Measurements from ENCODE around the gene PRSS50.

The PRSS50 gene

DNA sequence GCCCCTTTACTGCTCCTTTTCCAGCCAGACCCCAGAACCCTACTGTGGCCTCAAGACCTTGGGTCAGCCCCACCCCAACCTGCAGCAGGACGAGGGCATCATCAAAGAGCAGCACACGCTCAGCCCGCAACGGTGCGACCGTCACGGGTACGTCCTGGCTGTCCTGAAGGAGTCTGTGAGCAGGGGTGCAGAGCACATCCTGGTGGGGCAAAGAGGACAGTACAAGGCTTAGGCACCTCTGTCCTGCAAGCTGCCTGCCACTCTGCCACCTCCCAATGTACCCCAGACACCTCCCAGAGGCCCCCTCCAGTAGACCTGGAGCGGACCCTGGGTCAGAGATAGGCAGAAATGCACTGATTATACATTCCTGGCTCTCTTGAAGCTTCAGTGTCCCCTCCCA lies 32.2 kb downstream of the PRSS50 start:
- Histone ChIP-seq H3K4me3 (no peak overlapping the region), H3K27ac (no peak overlapping the region)
- TF ChIP-seq CTCF (IDR thresholded peaks at IDR 0.05): no peak
- no peak for DNase-seq (ENCODE audit: low spot score)

- DNase-seq (ENCODE audit: low spot score): no peak
- no peak overlapping the region for H3K4me3 ChIP-seq
- no peak for TF ChIP-seq CTCF (IDR thresholded peaks at IDR 0.05)
- H3K27ac ChIP-seq: no peak overlapping the region
Observed at GRCh38 chr3:46684891-46685290, 32.8 kb downstream of the PRSS50 start.

DNA sequence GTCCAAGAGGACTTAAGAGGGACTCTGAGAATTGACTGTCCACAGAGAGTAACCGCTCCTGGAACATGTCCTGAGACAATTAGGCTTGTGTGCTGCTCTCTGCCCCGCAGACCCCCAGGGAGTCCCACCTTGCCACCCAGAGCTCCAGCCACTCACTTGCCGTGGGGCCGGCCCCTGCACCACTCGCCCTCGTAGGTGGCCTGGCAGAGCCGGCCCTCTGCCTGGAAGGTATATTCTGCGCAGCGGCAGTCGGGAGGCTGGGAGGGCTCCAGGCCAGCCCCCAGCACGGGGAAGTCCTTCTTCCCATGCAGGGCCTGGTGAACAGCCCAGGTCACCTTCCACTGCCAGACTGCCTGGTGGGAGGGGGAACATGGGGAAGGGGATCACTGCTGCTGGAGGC lies 34.7 kb downstream of the PRSS50 start:
- Histone ChIP-seq H3K27ac (no peak overlapping the region), H3K4me3 (no peak overlapping the region)
- TF ChIP-seq CTCF (IDR thresholded peaks at IDR 0.05): no peak
- DNase-seq (ENCODE audit: low spot score): no peak

- Histone ChIP-seq H3K27ac (no peak overlapping the region), H3K4me3 (no peak overlapping the region)
- no peak for TF ChIP-seq CTCF (IDR thresholded peaks at IDR 0.05)
- no peak for DNase-seq (ENCODE audit: low spot score)
Observed at GRCh38 chr3:46681856-46682540, 35.7 kb downstream of the PRSS50 start.

DNA sequence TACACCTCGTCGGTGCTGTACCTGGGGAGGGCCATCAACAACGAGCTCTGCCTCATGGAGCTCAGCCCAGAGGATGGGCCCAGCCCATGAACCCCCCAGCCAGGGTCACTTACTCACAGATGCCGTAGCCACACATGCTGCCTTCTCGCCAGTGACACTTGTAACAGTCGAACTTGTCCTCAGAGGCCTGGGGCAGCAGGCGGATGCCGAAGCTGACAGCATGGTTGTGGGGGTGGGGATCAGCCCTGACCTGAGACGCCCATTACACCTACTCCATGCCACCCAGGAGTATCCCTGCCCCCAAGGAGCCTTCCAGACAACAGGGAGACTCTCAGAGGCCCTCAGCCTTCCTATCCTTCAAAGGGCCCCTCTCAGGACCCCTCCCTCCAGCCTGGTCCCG lies 36.3 kb downstream of the PRSS50 start:
- H3K27ac ChIP-seq: no peak overlapping the region
- H3K4me3 ChIP-seq: no peak overlapping the region
- no peak for TF ChIP-seq CTCF (IDR thresholded peaks at IDR 0.05)
- no peak for DNase-seq (ENCODE audit: low spot score)

DNA sequence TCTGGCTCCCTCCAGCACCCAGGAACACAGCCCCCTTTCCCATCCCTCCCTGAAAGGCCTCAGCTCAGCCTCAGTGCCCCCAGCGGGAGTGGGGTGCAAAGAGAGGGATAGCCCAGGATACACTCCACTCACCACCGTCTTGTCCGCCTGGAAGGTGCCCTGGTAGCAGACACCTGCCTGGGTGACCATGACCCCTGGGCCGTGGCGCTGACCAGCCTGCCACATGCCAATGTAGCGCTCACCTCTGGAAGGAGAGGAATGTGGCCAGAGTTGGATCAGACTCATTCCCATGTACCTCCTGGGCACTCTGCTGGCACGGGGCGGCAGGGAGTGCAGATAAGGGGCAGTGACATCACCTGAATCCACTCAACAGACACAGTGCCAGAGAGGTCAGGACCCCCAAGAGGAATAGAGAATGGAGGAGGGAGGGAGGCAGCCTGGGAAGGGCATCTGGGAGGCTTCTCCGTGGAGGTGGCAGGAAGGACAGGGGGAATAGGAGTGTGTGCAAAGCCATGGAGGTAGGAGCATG lies 37.3 kb downstream of the PRSS50 start:
- no peak overlapping the region for H3K27ac ChIP-seq
- no peak for DNase-seq (ENCODE audit: low spot score)
- TF ChIP-seq CTCF (IDR thresholded peaks at IDR 0.05): no peak

DNA sequence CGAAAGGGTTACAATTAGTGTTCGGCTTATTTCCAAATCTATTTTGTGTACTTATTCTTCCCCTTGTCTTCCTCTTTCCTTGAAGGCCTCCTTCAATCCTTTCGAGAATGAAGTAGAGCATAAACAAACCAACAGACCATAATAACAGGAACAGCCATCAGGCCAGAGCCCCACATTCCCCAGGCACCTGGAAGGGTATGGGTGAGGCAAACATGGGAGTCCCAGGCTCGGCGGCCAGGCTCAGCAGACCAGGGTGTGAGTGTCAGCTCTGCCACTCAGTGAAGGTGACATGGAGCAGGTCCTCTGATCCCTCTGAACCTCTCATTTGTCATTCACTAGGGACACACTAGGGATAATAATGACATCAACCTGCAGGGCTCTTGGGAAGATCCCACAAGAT lies 38.0 kb downstream of the PRSS50 start:
- Histone ChIP-seq H3K27ac (no peak overlapping the region), H3K4me3 (no peak overlapping the region)
- TF ChIP-seq CTCF (IDR thresholded peaks at IDR 0.05): no peak
- DNase-seq (ENCODE audit: low spot score): no peak

More for the DNA sequence above, 37.3 kb downstream of the PRSS50 start:
- no peak overlapping the region for H3K4me3 ChIP-seq
